Activated T-helper 1 cell treated with anti-CD3 and anti-CD28 coated beads, Interleukin-12 subunit alpha, Interleukin-12 subunit beta, Interleukin-2, Interleukin-4 antibody, amounts not matched to agents 30 ng/mL and 10 ng/mL and 1 ng/mL, durations not matched to agents 14 hours and 24 hours and 36 hours (primary cell): ENCODE results near the gene WFDC11. TPM values are rescaled to one million over a fixed set of nuclear protein-coding genes. Genes with fewer than 3 reads are reported as not detected.

Experiments used
- DNase-seq: peaks from one replicate; pipeline ENCODE4 v3.0.0; 2021; ENCODE audit warnings: low spot score
- H3K27ac Mint-ChIP-seq: one replicate; pipeline ENCODE4 v1.8.0; 2021; ENCODE audit warnings: mild to moderate bottlenecking, mixed read lengths
- H3K27me3 Mint-ChIP-seq: one replicate; pipeline ENCODE4 v1.8.0; 2022; ENCODE audit warnings: mild to moderate bottlenecking, moderate library complexity, mixed read lengths; ENCODE audit not compliant: insufficient read depth
- H3K36me3 Mint-ChIP-seq: one replicate; pipeline ENCODE4 v1.8.0; 2021; ENCODE audit warnings: low read depth, mixed read lengths
- H3K4me1 Mint-ChIP-seq: one replicate; pipeline ENCODE4 v1.8.0; 2021; ENCODE audit warnings: low read depth, mixed read lengths
- H3K4me3 Mint-ChIP-seq: one replicate; pipeline ENCODE4 v1.8.0; 2021; ENCODE audit warnings: mild to moderate bottlenecking, moderate library complexity, mixed read lengths
- H3K9me3 Mint-ChIP-seq: one replicate; pipeline ENCODE4 v1.8.0; 2021; ENCODE audit warnings: mixed read lengths
- intact Hi-C: fragments of 100-400 bp; cut with micrococcal nuclease; formaldehyde crosslinking; loops from one replicate; pipeline ENCODE4 v1.15.1; 2024
- total RNA-seq: library from RNA; stranded (reverse); gene quantifications from 2 replicates; pipeline ENCODE4 v1.2.3, GENCODE V29; 2022

WFDC11 gene
- total RNA-seq, 1 donor from 2014 or later = not detected

DNA sequence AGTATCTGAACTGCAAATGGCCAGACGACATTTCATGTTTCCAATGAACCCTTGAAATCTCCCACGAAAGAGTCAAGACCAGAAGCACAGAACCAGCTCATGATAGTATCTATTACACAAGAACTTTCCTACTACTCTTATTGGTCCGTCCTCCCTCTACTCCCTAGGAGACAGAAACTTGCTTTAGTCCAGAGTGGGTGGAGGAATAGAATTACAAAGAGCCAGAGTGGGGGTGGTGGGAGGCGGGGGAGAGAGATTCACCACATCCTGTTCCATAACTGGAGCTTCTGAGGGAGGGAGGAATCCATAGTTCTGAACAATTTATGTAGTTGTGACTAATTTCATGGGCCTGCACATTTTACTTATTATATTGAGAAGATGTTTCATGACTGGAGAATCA is 59.0 kb downstream of the WFDC11 start:
- Mint-ChIP-seq H3K36me3 (peaks cover 5% of the 10 kb centered on the region), H3K4me3 (no peak overlapping the region), H3K9me3 (peaks cover 31% of the 10 kb centered on the region), H3K27ac (peak overlapping the region; percentile 36), H3K27me3 (no peaks in the 10 kb centered on the region), H3K4me1 (peaks cover 20% of the 10 kb centered on the region)
- DNase-seq = no peak
- intact Hi-C loops = loop anchor here (1.0 kb wide), 1 partner anchor 141 kb away; no protein-coding TSS in a partner anchor

DNA sequence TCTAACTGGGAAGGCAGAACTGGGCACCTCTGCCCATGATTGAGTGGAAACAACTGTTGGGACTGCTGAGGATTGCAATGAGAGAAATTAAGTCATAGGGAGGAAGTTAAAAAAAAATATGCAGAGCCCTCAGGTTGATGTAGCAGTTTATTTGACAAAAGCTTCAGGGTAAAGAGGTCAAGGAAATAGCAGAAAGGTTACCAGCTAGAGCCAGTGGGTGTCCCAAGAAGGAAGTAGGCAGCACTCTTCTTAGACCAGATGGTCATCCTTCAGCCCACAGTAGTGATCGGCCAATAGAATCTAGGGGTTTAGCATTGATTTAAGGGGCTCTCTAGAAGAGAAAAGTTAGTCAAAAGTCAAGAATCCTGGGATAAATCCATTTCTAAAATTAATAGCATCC is 62.2 kb downstream of the WFDC11 start:
- Mint-ChIP-seq H3K4me3 (no peak overlapping the region), H3K4me1 (peaks cover 20% of the 10 kb centered on the region), H3K36me3 (peaks cover 5% of the 10 kb centered on the region), H3K27me3 (peaks cover 3% of the 10 kb centered on the region), H3K9me3 (peaks cover 43% of the 10 kb centered on the region), H3K27ac (no peak overlapping the region)
- intact Hi-C loops = no loop called here
- no peak for DNase-seq

Other genes with a start within 250 kb of the WFDC11 start
- gene WFDC2, start 200.5 kb downstream of the WFDC11 start, total RNA-seq = not detected in 2 replicates
- gene SPINT3, start 154.6 kb downstream of the WFDC11 start, total RNA-seq = not detected in 2 replicates
- not detected in 2 replicates for gene WFDC6, start 130.8 kb downstream of the WFDC11 start, total RNA-seq
- gene EPPIN, start 122.8 kb downstream of the WFDC11 start, total RNA-seq = not detected in 2 replicates
- gene WFDC8, start 91.0 kb downstream of the WFDC11 start, total RNA-seq = not detected in 2 replicates
- gene WFDC10A, start 40.5 kb downstream of the WFDC11 start, total RNA-seq = not detected in 2 replicates
- gene WFDC9, start 39.0 kb downstream of the WFDC11 start, total RNA-seq = not detected in 2 replicates
- not detected in 2 replicates for gene WFDC13, start 31.8 kb upstream of the WFDC11 start, total RNA-seq
- gene WFDC10B, start 34.8 kb upstream of the WFDC11 start, total RNA-seq = not detected in 2 replicates
- not detected in 2 replicates for gene SPINT4, start 52.1 kb upstream of the WFDC11 start, total RNA-seq
- gene WFDC3, start 121.6 kb upstream of the WFDC11 start, total RNA-seq = not detected in 2 replicates
- 35.6 and 40.1 TPM in 2 replicates for gene DNTTIP1, start 121.7 kb upstream of the WFDC11 start, total RNA-seq
- gene UBE2C, start 142.4 kb upstream of the WFDC11 start, total RNA-seq = 114 and 118 TPM in 2 replicates
- not detected in 2 replicates for gene TNNC2, start 157.1 kb upstream of the WFDC11 start, total RNA-seq
- gene SNX21, start 163.6 kb upstream of the WFDC11 start, total RNA-seq = 0.75 and 1.1 TPM in 2 replicates
- 26.5 and 27.2 TPM in 2 replicates for gene ACOT8, start 187.2 kb upstream of the WFDC11 start, total RNA-seq
- gene ZSWIM3, start 187.4 kb upstream of the WFDC11 start, total RNA-seq = 5.8 and 6.2 TPM in 2 replicates
- gene ZSWIM1, start 211.0 kb upstream of the WFDC11 start, total RNA-seq = 7.5 and 7.8 TPM in 2 replicates
- gene SPATA25, start 217.4 kb upstream of the WFDC11 start, total RNA-seq = 0.59 and 1.1 TPM in 2 replicates
- gene NEURL2, start 221.0 kb upstream of the WFDC11 start, total RNA-seq = 1.9 and 3.4 TPM in 2 replicates
- 43.0 and 46.9 TPM in 2 replicates for gene CTSA, start 221.1 kb upstream of the WFDC11 start, total RNA-seq
- 1.5 and 1.9 TPM in 2 replicates for gene PLTP, start 241.9 kb upstream of the WFDC11 start, total RNA-seq